ENCODE measurements around the gene CLDN8.

- no peak for TF ChIP-seq CTCF (IDR thresholded peaks at IDR 0.05)
- no peak for TF ChIP-seq POLR2A (IDR thresholded peaks at IDR 0.05)
Observed at GRCh38 chr21:30245061-30245460, 29.2 kb upstream of the CLDN8 start.
